Umbilical cord (tissue), 2 donors: Measurements from ENCODE around the gene POLR2J. TPM values are rescaled to one million over a fixed set of nuclear protein-coding genes. Genes with fewer than 3 reads are reported as not detected.
"Not testable (repeated sequence)": the region's sequence is repeated elsewhere in the genome, so short reads cannot be mapped to it uniquely, and the experiment has no call there.

Source experiments
- DNase-seq: peaks from one replicate; pipeline ENCODE4 v3.0.0-alpha.2; 2015; ENCODE audit warnings: low spot score
- total RNA-seq: library from RNA; depleted of rRNA; stranded (reverse); fragments of >200 nt; gene quantifications from one replicate; pipeline ENCODE4 v1.2.3, GENCODE V29; 2014; ENCODE audit warnings: low replicate concordance; ENCODE audit not compliant: insufficient read depth

The POLR2J gene
- total RNA-seq, 1 donor from 2014 or later, result 5.5 TPM

DNA sequence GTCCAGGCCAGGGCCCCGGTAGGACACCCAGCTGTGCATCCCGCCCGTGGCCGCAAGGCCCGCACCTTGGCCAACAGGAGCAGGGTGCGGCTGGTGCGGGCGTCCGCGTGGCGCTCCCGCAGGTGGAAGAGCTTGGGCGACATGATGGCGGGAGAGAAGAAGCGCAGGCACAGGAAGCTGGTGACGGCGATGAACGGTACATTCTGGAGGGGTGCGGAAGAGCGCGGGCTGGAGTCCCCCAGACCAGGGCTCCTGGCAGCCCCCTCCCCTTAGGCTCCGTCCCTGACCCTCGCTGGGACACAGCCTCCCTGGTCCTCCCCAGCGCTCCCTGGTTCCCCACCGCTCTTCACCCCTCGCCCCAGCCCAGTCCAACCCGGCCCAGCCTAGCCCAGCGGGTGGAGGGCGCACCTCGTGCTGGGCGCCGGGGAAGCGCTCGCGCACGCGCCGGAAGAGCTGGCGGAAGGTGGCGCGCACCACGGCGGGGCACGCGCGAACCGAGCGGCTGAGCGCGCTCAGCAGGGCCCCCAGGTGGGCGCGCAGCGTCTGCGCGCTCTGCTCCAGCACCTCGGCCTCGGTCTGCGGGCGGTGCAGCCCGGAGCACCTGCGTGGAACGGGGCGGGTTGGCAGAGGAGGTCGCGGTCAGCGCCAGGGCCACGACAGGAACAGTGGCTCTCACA lies 15.9 kb upstream of the POLR2J start:
- DNase-seq, result not testable (repeated sequence)

DNA sequence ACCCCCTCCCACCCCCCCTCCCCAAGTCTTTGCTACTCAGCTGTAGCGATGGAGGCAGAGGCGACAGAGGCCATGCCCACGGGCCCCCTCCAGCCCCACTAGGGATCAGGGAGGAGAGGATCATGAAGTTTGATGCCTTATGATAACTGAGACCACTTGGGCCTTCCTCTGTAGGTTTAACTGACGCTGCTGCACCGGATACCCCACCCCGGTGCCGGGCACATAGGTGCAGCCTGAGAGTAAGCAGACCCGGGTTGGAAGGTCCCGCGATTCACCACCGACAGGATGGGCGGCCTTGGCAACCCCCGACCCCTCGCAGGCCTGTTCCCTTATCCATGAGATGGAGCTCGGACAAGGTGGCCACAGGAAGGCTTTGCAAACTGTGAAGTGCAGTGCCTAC lies 15.3 kb upstream of the POLR2J start:
- not testable (repeated sequence) for DNase-seq

DNA sequence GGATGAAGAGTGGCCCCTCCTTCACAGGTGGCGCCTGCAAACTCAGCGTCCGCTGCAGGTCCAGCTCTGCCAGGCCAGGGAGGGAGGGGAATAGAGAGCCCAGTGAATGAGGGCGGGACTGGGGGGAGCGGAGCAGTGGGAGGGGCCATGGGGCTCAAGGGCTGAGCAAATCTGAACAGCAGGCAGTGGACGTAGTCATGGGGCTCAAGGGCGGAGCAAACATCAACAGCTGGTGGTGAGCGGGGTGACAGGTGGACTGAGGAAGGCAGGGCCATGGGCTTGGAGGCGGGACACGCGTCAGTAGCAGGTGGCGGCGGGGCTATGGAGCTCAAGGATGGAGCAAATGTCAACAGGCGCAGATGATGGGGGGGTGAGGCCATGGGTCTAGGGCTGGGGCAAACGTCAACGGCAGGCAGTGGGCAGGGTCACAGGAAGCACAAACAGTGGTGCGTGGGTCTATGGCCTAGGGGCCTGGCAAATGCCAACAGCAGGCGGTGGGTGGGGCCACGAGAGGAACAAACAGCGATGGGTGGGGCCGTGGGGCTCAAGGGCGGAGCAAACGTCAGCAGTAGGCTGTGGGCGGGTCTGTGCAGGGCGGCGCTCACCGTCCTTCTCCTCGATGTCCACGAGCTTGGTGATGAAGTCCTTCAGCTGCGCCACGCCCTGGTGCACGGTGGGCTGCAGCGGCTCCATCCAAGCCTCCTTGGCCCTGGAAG lies 14.7 kb upstream of the POLR2J start:
- DNase-seq, result not testable (repeated sequence)

DNA sequence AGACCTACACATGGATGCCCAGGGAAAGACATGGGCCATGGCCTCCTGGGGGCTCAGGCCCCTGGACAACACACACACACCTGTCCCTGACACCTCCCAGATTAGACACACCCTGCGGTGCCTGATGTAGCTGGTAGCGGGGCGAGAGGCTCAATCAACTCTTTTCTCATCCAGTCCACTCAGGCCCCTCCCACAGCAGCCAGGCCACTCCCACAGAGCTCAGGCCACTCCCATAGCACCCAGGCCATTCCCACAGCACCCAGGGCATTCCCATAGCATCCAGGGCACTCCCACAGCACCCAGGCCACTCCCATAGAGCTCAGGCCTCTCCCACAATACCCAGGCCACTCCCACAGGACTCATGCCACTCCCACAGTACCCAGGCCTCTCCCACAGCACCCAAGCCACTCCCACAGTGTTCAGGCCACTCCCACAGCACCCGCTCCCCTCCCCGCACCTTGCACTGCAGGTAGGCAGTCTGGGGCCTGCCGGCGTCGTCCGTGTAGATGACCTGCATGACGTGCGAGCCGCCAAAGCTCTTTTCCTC lies 11.9 kb upstream of the POLR2J start:
- not testable (repeated sequence) for DNase-seq

DNA sequence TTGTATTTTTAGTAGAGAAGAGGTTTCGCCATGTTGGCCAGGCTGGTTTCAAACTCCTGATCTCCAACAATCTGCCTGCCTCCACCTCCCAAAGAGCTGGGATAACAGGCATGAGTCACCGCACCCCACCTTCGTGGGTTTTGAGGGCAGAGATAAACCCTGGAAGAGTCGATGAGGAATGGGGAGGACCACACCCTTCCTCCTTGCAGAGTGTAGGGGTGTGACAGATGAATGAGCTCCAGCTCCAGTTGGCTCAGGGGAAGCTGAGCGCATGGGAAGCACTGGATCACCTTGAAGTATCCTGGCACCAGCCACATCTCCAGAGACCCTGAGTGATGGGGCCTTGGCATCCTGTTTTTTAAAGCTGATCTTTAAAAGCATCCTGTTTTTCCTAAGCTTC lies 5.6 kb upstream of the POLR2J start:
- DNase-seq, result not testable (repeated sequence)

DNA sequence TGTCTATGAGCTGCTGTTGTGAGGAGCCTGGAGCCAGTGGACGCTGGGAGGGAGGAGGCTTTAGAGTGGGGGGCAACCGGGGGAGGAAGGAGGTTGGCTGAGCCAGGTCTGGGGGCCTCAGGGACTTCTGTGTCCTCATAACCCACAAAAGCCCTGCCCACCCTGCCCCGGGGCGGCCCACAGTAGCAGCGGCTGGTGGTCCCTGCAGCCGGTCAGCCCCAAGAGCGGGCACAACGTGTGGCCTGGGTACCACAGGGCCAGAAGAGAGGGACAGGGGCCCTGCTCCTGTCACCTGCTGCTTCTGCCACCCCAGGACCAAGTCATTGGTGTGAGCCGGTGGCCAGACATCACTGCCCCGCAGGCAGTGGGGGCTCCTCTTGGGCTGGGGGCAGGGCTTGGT lies 3.2 kb upstream of the POLR2J start:
- DNase-seq, result not testable (repeated sequence)

DNA sequence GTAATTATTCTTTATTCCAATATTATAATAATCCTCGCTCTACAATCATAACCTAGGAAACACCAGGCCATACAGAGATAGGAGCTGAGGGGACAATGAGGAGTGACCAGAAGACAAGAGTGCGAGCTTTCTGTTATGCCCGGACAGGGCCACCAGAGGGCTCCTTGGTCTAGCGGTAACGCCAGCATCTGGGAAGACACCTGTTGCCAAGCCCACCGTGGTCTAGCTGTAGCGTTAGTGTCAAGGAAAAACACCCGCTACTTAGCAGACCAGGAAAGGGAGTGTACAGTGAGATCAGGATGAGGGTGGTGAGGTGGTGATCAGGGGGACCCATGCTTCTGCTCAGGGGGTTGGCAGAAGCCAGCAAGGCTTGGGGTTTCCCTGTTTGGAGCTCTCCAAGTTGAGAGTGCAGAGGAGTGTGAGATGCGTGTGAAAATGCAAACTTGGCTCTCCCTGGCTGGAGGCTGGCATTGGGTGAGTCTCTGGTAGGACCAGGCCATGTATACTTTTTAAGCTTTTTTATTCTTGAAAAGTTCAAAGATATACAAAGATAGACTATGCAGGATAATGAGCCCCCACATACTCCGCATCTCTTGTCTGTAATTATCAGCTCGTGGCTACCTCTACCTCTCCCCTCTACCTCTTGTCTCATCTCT lies 1.4 kb upstream of the POLR2J start:
- not testable (repeated sequence) for DNase-seq

DNA sequence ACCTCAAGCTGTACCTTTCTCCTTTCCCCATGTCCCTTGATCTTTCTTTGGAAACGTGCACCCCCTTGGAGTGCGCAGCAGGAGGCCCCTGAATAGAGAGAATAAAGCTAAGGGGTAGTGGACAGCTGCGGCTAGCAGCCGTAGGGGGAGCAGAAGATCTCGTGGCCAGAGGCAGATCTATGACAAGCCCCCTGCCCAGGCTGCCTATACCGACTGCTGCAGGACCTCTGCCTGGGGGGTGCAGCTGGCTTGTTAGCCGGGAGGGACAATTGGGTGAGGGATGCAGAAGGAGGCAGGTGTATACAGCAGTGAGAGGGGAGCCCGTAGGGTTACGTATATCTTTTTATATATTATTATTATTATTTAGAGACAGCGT lies 475 bp upstream of the POLR2J start:
- not testable (repeated sequence) for DNase-seq

DNA sequence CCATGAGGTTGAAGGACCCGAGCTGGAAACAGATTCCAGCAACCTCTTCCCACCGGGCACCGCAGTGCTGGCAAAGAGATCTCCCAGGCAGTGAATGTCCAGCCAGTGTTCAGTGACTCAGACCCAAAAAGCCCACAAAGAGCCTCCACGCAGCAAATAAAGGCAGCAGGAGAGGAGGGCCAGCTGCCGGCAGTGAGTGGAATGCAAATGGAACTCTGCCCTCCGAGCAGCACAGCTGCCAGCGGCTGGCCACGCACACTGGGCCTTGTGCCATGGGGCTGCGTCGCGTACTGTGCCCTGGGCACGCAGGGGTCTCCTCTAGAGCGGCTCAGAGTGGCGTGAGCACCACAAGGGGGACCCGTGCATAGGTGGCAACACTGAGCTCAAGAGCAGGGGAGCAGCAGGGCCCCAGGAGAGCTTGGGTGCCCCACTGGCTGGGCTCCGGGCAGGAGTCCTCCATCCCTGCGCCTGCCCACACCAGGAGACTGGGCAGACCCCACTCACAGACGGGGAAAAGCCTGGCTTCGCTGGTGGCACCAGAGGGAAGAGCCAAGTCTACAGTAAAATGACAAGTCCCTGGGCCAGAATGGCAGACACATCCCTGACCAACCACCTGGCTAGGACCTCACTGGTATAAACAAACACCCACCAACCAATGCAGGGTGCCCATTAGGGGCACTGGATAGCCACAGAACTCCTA lies 3.8 kb downstream of the POLR2J start:
- DNase-seq, result not testable (repeated sequence)

DNA sequence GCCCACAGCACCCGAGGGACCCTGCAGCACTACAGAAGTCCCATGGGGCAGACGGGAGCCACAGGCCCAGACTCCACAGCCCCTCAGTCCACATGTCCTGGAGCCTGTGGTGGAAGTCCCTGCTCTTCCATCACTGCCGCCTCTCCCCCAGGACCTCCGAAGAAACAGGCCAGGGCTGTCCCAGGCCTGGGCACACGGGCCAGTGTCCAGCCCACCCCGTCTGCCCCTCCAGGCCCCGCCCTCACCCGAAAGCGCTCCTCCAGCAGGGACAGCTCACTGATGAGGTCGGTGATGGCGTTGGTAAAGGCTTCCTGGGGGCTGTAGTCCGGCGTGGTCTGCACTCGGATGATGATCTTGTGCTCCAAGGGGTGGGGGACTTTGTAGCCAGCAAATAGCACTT lies 4.6 kb downstream of the POLR2J start:
- not testable (repeated sequence) for DNase-seq

DNA sequence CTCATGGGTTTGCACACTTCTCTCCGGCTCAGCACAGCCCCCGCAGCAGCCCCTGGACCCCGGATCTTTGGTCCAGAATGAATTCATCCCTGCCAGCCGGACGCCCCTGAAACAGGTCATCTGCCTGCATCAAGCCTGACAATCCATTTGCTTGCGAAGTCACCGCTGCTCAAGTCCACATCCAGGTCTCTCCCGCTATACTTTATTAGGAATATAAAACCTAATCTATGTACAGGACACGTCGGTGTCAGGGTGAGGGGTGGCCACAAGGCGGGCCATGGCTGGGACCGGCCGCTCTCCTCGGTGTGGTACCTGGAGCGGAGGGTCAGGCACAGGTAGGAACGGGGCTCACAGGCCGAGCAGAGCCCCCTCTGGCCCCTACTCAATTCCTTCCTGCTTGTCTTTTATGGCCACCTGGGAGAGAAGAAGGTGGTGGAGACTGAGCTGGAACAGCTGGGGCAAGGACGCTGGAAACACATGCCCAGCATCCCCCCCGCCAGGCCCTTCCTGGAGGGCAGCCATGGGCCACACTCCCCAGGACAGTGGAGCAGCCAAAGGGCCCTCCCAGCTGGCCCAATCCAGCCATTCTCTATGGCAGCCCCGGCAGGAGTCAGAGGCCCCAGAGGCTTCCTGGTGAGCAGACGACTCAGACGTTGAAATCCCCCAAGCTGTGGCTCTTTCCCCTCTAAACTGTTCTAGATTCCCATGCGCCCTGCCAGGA lies 5.3 kb downstream of the POLR2J start:
- no peak for DNase-seq

DNA sequence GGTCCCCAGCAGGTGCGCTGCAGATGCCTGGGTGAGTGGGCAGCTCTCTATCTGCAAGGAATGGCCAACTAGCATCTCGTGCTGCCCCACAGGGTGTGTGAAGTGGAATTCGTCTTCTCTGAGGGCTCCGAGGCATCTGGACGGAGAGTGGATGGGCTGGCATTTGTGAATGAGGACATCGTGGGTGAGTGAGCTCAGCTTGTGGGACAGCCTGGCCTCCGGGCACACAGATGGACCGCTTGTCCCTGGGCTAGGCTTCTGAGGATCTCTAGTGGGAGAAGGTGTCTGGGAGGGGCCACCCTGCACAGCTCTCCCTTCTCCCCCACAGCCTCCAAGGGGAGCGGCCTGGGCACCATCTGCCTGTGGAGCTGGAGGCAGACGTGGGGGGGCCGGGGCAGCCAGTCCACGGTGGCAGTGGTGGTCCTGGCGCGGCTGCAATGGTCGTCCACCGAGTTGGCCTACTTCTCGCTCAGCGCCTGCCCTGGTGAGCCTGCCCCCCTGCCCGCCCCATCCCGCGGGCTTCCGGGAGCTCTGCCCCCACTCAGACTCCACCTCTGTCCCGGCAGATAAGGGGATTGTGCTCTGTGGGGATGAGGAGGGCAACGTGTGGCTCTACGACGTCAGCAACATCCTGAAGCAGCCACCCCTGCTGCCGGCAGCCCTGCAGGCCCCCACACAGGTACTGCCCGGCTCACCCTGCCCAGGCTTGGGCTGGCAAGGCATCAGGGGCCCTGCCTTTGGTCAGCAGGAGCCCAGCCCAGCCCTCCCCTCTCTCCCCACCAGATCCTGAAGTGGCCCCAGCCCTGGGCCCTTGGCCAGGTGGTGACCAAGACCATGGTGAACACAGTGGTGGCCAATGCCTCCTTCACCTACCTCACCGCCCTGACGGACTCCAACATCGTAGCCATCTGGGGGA lies 6.3 kb downstream of the POLR2J start:
- DNase-seq, result no peak

DNA sequence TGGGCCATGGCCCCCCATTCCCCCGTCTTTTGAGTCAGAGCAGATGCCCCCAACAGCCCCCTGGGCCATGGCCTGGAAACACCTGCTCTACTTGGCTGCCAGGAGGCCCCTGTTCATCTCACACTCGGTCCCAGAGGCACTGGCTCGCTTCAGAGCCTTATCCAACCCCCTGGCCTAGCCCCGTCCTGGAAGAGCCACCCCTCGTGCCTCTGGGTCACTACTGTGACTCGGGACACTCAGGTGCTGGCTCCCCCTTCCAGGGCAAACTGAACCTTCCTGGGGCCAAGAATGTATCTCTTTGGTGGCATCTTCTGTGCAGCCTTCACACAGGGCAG lies 7.0 kb downstream of the POLR2J start:
- DNase-seq, result no peak

DNA sequence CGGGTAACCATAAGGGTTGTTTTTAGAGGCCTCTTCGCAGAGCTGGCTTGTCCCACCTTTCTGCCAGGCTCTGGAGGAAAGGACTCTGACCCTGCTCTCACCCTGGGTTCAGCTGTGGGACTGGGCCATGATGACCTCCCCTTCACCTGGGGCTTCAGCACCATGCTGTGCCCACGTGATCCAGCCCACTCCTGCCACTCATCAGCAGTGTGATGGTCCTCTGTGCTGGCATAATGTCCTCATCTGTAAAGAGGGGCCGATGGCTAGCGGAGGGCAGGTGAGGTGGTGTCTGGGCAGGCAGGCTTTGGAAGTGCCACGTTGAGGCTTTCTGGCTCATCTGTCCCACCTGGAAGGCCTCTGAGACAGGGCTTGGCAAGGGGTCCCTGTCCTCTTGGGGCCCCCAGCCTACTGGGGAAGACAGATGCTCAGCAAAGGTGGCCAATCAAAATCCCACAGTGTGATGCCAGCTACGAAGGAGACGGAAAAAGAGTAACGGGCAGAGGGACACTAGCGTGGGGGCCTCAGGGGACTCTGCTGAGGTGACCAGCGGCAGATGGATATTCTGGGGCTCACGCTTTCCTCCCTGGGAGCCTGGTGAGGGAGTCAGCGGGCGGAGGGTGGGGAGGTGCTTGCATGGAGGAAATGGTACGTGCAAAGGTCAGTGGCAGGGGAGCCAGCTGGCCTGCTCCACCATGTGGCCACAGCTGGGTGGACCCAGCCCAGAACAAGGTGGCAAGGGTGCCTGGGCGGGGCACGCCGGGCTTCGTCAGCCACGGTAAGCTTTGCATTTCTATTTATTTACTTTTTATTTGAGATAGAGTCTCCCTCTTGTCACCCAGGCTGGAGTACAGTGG lies 8.5 kb downstream of the POLR2J start:
- no peak for DNase-seq

DNA sequence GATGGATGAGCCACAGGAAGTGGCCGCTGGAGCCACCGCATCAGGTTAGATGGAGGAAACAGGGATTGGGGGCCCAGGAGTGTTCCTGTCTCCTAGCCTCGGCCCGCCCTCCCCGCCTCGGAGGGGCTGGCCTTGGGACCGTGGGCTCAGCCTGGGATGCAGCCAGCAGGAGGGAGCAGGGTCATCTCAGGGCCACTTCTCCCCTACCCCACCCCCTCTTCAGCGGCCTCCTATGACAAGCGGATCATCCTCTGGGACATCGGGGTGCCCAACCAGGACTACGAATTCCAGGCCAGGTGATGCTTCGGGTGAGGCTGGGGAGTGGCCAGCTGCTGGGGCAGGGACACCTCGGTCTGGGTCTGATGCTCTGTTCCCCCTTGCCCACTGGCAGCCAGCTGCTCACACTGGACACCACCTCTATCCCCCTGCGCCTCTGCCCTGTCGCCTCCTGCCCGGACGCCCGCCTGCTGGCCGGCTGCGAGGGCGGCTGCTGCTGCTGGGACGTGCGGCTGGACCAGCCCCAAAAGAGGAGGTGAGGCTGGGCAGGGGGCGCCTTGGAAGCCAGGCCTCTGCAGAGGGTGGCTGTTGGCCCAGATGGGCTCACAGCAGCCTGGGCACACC lies 9.3 kb downstream of the POLR2J start:
- DNase-seq, result no peak

DNA sequence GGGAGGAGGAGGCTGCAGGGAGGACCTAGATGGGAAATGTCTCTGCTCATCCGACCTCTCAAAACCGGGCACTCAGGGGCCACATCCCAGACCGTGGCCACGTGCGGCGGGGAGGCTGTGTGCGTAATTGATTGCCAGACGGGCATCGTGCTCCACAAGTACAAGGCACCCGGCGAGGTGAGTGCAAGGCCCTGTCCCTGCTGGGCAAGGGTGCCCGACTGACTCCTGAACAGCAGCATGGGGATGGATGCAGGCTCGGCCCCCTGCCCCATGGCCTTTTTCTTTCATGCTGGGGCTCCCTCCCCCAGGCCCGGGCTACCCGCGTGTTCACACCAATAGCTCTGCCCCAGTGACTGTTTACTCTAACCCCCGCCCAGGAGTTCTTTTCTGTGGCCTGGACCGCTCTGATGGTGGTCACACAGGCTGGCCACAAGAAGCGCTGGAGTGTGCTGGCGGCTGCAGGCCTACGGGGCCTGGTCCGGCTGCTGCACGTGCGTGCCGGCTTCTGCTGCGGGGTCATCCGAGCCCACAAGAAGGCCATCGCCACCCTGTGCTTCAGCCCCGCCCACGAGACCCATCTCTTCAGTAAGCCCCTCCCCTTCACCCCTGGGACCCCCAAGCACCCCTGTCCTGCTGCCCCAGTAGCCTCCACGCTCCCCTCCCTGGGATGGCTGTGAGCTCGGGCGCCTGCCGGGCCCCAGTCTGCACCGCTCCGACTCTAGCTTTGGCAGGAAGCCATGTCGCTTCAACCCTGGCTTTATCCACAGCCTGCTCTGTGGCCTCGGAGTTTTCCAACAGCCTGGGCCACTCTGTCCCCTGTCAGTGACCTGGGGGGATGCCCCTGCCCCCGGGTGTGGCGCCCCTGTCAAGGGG lies 10.0 kb downstream of the POLR2J start:
- no peak for DNase-seq

DNA sequence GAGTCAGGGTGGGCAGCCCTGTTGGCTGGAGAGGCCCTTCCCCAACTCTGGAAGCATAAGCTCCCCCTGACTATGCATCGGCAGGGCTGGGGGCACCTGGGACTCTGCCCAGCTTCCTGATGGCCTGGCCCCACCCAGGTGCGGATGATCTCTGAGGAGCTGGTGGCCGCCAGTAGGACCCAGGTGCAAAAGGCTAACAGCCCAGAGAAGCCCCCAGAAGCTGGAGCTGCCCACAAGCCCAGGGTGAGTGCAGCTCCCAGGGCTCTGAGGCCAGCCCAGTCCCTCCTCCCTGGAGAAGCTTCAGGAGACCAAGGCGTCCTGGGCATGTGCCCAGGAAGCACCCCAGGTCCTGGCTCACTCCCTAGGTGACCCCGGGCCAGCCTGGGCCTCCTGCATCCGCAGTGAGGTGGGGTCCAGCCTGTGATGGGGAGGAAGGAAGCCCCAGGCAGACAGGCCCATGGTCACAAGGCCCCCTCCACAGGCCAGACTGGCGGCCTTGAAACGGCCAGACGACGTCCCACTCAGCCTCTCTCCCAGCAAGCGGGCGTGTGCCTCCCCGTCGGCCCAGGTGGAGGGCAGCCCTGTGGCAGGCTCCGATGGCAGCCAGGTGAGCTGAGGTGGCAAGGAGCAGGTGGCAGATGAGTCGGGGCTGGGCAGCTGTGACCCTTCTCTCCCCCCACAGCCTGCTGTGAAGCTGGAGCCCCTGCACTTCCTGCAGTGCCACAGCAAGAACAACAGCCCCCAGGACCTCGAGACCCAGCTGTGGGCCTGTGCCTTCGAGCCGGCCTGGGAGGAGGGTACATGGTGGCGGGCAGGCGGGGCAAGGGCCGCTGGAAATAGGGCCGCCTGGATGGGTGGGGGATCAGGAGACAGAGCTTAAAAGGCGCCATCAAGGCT lies 10.9 kb downstream of the POLR2J start:
- no peak for DNase-seq
